K562 (cell line): ENCODE measurements around the gene NKAIN4. TPM values are rescaled to one million over a fixed set of nuclear protein-coding genes. Genes with fewer than 3 reads are reported as not detected.
A peak's percentile ranks its signal among the peaks of the same experiment; 100 is the strongest.

Experiments used
- ARID2 ChIP-seq: fragments of 450-650 bp; IDR thresholded peaks from 2 replicates; pipeline ENCODE4 v1.6.1; 2017; ENCODE audit warnings: antibody characterized with exemption, mild to moderate bottlenecking
- C11orf30 ChIP-seq: fragments of 450-650 bp; IDR thresholded peaks from 2 replicates; pipeline ENCODE4 v1.6.1; 2016; ENCODE audit warnings: low read depth, mild to moderate bottlenecking
- CHD2 ChIP-seq: IDR thresholded peaks from 2 replicates; pipeline ENCODE4 v1.6.1; 2011; ENCODE audit warnings: low read depth, low read length
- CXXC5 ChIP-seq: fragments of 250-450 bp; sonication (Bioruptor Pico); IDR thresholded peaks from 2 replicates; pipeline ENCODE4 v1.8.0; 2022; ENCODE audit warnings: inconsistent platforms, mild to moderate bottlenecking, moderate library complexity
- DLX4 ChIP-seq: fragments of 250-450 bp; sonication (Bioruptor Pico); IDR thresholded peaks from 2 replicates; pipeline ENCODE4 v1.6.1; 2021; ENCODE audit warnings: mild to moderate bottlenecking
- ELK1 ChIP-seq: sonication (generic); formaldehyde crosslinking; IDR thresholded peaks from 2 replicates; pipeline ENCODE4 v1.8.1; 2022; ENCODE audit warnings: missing genetic modification reagents
- NFYB ChIP-seq: IDR thresholded peaks from 2 replicates; pipeline ENCODE4 v1.6.1; 2011; ENCODE audit warnings: mild to moderate bottlenecking, moderate library complexity; ENCODE audit not compliant: insufficient read length; ENCODE audit errors: extremely low read depth
- SIRT6 ChIP-seq: IDR thresholded peaks from one replicate; pipeline ENCODE4 v1.6.1; 2012; ENCODE audit warnings: low read depth, mild to moderate bottlenecking, control low read depth, inconsistent platforms, low read length, moderate library complexity
- STAT5B ChIP-seq: fragments of 250-450 bp; sonication (Bioruptor Pico); IDR thresholded peaks from 2 replicates; pipeline ENCODE4 v1.8.0; 2021; ENCODE audit warnings: mild to moderate bottlenecking, inconsistent platforms
- TAF1 ChIP-seq: IDR thresholded peaks from 2 replicates; pipeline ENCODE4 v1.6.1; 2011; ENCODE audit warnings: mild to moderate bottlenecking, low read length, moderate library complexity; ENCODE audit not compliant: insufficient read depth, control insufficient read depth, severe bottlenecking; ENCODE audit errors: extremely low read depth
- TARDBP ChIP-seq: fragments of 450-650 bp; IDR thresholded peaks from 2 replicates; pipeline ENCODE4 v1.6.1; 2016
- XRCC4 ChIP-seq: IDR thresholded peaks from one replicate; pipeline ENCODE4 v1.6.1; 2011; ENCODE audit not compliant: insufficient read depth, insufficient read length; ENCODE audit errors: extremely low read depth
- ZFP1 ChIP-seq: fragments of 450-650 bp; formaldehyde crosslinking; IDR thresholded peaks from 2 replicates; pipeline ENCODE4 v1.4.0; 2020; ENCODE audit warnings: mild to moderate bottlenecking, mixed read lengths
- ZFP91 ChIP-seq: sonication (generic); formaldehyde crosslinking; IDR thresholded peaks from 2 replicates; pipeline ENCODE4 v1.8.0; 2022; ENCODE audit warnings: mild to moderate bottlenecking, missing genetic modification reagents
- ZNF407 ChIP-seq: fragments of 450-650 bp; IDR thresholded peaks from 2 replicates; pipeline ENCODE4 v1.6.1; 2016; ENCODE audit warnings: low read depth
- ZNF431 ChIP-seq: sonication (generic); formaldehyde crosslinking; IDR thresholded peaks from 2 replicates; pipeline ENCODE4 v1.8.0; 2022; ENCODE audit warnings: mild to moderate bottlenecking, missing genetic modification reagents
- polyA plus RNA-seq, 8 experiments: library from polyadenylated mRNA; depleted of rRNA in 4 of 8; stranded (reverse) in 5 of 8; unstranded in 3 of 8; fragments of >200 nt; fragmentation: Nextera tagmentation in 2 of 8; fragmentation: Illumina TruSeq in 1 of 8; extraction: Ambion mirVana in 2 of 8; extraction: Trizol in 1 of 8; gene quantifications; 2 replicates each; pipeline versions ENCODE4 v1.2.1 to v1.2.3, GENCODE V29; 2011 to 2014; ENCODE audit warnings: inconsistent platforms in 1 of 8, missing spikeins in 1 of 8
- total RNA-seq, 7 experiments: library from RNA; depleted of rRNA in 6 of 7; stranded (reverse); fragments of >200 nt in 6 of 7; fragmentation: Illumina TruSeq in 2 of 7; extraction: Trizol in 2 of 7; gene quantifications; 2 replicates each; pipeline versions ENCODE4 v1.2.1 to v1.2.3, GENCODE V29; 2011 to 2021; ENCODE audit warnings: low replicate concordance in 1 of 7

The NKAIN4 gene
- total and polyA plus RNA-seq, 9 of the 15 experiments (the other 6 are each of a cell fraction or from before 2014, with no cell fraction given), result not detected

GRCh38 chr20:63272105-63273058 is 18.1 kb upstream of the NKAIN4 start, which contains the start of gene ARFGAP1 (continued):
- TF ChIP-seq ZNF407 (no peak), ARID2 (no peak), ZNF431 (no peak), ZFP1 (CRISPR knock-in tag) (no peak), TARDBP (no peak), SIRT6 (no peak), DLX4 (CRISPR knock-in tag) (no peak), TAF1 (peak; percentile 49), NFYB (no peak), STAT5B (CRISPR knock-in tag) (no peak), ELK1 (CRISPR knock-in tag) (no peak), ZFP91 (CRISPR knock-in tag) (no peak), XRCC4 (no peak), CXXC5 (CRISPR knock-in tag) (peak; percentile 90), C11orf30 (peak; percentile 62; the same call in 1 of the 2 replicates), CHD2 (peak; percentile 91)
